GM12878 (cell line): ENCODE results near the gene TRIM46. TPM values are rescaled to one million over a fixed set of nuclear protein-coding genes. Genes with fewer than 3 reads are reported as not detected.

Experiments used
- ATAC-seq: fragments of 200-7000 bp; cut with Tn5 transposase; 3 replicates; pipeline ENCODE4 v1.9.1; 2020; ENCODE audit warnings: mild to moderate bottlenecking, moderate library complexity
- BruUV-seq: library from RNA; stranded (reverse); fragments of 400-500 nt; replicated peaks from 2 replicates; lab custom pipeline; 2021; lab: Mats Ljungman, UMichigan
- CTCF ChIA-PET: fragments of 300-600 bp; sonication (Branson Sonifier 250); formaldehyde crosslinking; extraction: SDS; loops from one replicate; lab custom pipeline; 2021; ENCODE audit warnings: inconsistent platforms; lab: Yijun Ruan, JAX
- POLR2A ChIA-PET: fragments of 350-600 bp; formaldehyde crosslinking; extraction: SDS; loops from one replicate; lab custom pipeline; 2021; ENCODE audit warnings: inconsistent platforms; lab: Charles Lee
- RAD21 ChIA-PET: fragments of 300-600 bp; sonication (Branson Sonifier 250); formaldehyde crosslinking; loops from one replicate; lab custom pipeline; 2023; ENCODE audit warnings: antibody characterized with exemption; ENCODE audit not compliant: unreplicated experiment; lab: Charles Lee
- SMC1A ChIA-PET: fragments of 300-600 bp; sonication (Branson Sonifier 250); formaldehyde crosslinking; loops from one replicate; lab custom pipeline; 2023; ENCODE audit not compliant: unreplicated experiment, uncharacterized antibody; lab: Charles Lee
- DNase-seq: peaks from one replicate; pipeline ENCODE4 v3.0.0-alpha.2; 2011; ENCODE audit warnings: low read depth, low spot score
- FAIRE-seq: peaks from 3 replicates; lab custom pipeline; 2011; peaks lifted over from hg19 to GRCh38; lab: Jason Lieb, UNC
- H2AFZ ChIP-seq: 2 replicates; pipeline ENCODE4 v1.6.0; 2011; ENCODE audit warnings: low read depth, low read length, control low read depth; ENCODE audit not compliant: control insufficient read depth
- H3K27ac ChIP-seq: 2 replicates; pipeline ENCODE4 v1.5.1; 2011; ENCODE audit warnings: control low read depth; ENCODE audit not compliant: control insufficient read depth, insufficient read depth
- H3K27me3 ChIP-seq, 2 experiments: replicated peaks in 1 of 2; 2 replicates each; pipeline versions ENCODE4 v1.6.0 to v1.6.1; 2011; ENCODE audit warnings: low read length in 1 of 2; ENCODE audit not compliant: control insufficient read depth in 2 of 2, insufficient read depth in 2 of 2
- H3K36me3 ChIP-seq, 2 experiments: 2 replicates each; pipeline ENCODE4 v1.5.1; 2011; ENCODE audit warnings: low read length in 1 of 2; ENCODE audit not compliant: control insufficient read depth in 2 of 2, insufficient read depth in 2 of 2
- H3K4me1 ChIP-seq: 2 replicates; pipeline ENCODE4 v1.6.1; 2011; ENCODE audit warnings: mild to moderate bottlenecking, low read length, moderate library complexity, mixed read lengths; ENCODE audit not compliant: control insufficient read depth, insufficient read depth
- H3K4me2 ChIP-seq: 2 replicates; pipeline ENCODE4 v1.6.0; 2011; ENCODE audit warnings: control low read depth; ENCODE audit not compliant: control insufficient read depth, insufficient read depth
- H3K4me3 ChIP-seq: fragments of 200-600 bp; sonication (generic); 2 replicates; pipeline ENCODE4 v1.5.1; 2016
- H3K79me2 ChIP-seq: 2 replicates; pipeline ENCODE4 v1.6.0; 2011; ENCODE audit warnings: low read length; ENCODE audit not compliant: control insufficient read depth, insufficient read depth
- H3K9ac ChIP-seq: 2 replicates; pipeline ENCODE4 v1.8.0; 2011; ENCODE audit warnings: low read length, control low read depth, mixed read lengths; ENCODE audit not compliant: control insufficient read depth, insufficient read depth
- H3K9me3 ChIP-seq: replicated peaks from 3 replicates; pipeline ENCODE4 v1.5.1; 2011; ENCODE audit warnings: mild to moderate bottlenecking, low read length; ENCODE audit not compliant: control insufficient read depth, insufficient read depth
- H4K20me1 ChIP-seq: 2 replicates; pipeline ENCODE4 v1.6.0; 2011; ENCODE audit not compliant: control insufficient read depth, insufficient read depth
- CHD1 ChIP-seq: IDR thresholded peaks from 2 replicates; pipeline ENCODE4 v1.6.1; 2012; ENCODE audit warnings: low read depth, low read length, improper control_type of control experiment
- POLR2AphosphoS2 ChIP-seq: IDR thresholded peaks from 2 replicates; pipeline ENCODE4 v1.6.1; 2011; ENCODE audit warnings: low read depth, mild to moderate bottlenecking, low read length, improper control_type of control experiment, moderate library complexity
- SRF ChIP-seq, 2 experiments: IDR thresholded peaks; 2 replicates each; pipeline ENCODE4 v1.6.1; 2011; ENCODE audit warnings: low read depth in 2 of 2, low read length in 2 of 2, mild to moderate bottlenecking in 1 of 2, moderate library complexity in 1 of 2
- ZNF687 ChIP-seq: fragments of 450-650 bp; IDR thresholded peaks from 2 replicates; pipeline ENCODE4 v1.6.1; 2017; ENCODE audit warnings: mild to moderate bottlenecking, moderate library complexity
- WGBS: methylation state at CpG from one replicate; pipeline ENCODE4 v1.1.6; 2016; ENCODE audit warnings: low lambda C conversion rate; ENCODE audit not compliant: insufficient replicate concordance, insufficient coverage; ENCODE audit errors: missing lambda C conversion rate; 5-methylcytosine and 5-hydroxymethylcytosine counted together
- in situ Hi-C: fragments of 300-500 bp; cut with MboI; formaldehyde crosslinking; loops from 9 replicates; pipeline ENCODE4 v1.14.3; 2018; ENCODE audit warnings: mixed read lengths
- intact Hi-C: fragments of 100-400 bp; cut with micrococcal nuclease; formaldehyde crosslinking; loops from one replicate; pipeline ENCODE4 v1.14.2; 2022; ENCODE audit not compliant: unreplicated experiment
- polyA plus RNA-seq, 11 experiments: library from polyadenylated mRNA; depleted of rRNA in 4 of 11; unstranded in 6 of 11; stranded (reverse) in 5 of 11; fragments of >200 nt; fragmentation: Nextera tagmentation in 4 of 11; fragmentation: Illumina TruSeq in 1 of 11; extraction: Ambion mirVana in 4 of 11; extraction: Trizol in 1 of 11; gene quantifications; 1 replicate in 1 of 11; 2 replicates in 10 of 11; pipeline versions ENCODE4 v1.2.1 to v1.2.3, GENCODE V29; 2011 to 2016; ENCODE audit warnings: inconsistent platforms in 2 of 11, missing spikeins in 2 of 11, low read depth in 1 of 11
- total RNA-seq, 4 experiments: library from RNA; depleted of rRNA in 3 of 4; stranded (reverse); fragments of >200 nt in 3 of 4; fragmentation: Illumina TruSeq in 1 of 4; extraction: Trizol in 1 of 4; gene quantifications; 2 replicates each; pipeline versions ENCODE4 v1.2.1 to v1.2.3, GENCODE V29; 2013 to 2021

TRIM46 gene
- total and polyA plus RNA-seq, 10 of the 15 experiments (the other 5 are each of a cell fraction or from before 2014, with no cell fraction given): 0.08 to 3.1 (median 0.97) TPM

GRCh38 chr1:155135415-155136028 lies 38.1 kb upstream of the TRIM46 start, which contains the start of gene SLC50A1 (continued):
- peak; percentile 75 for TF ChIP-seq ZNF687

- H3K27ac ChIP-seq: peak overlapping the region; percentile 97
- ChIA-PET SMC1A (interaction anchor here (0.6 to 1.4 kb wide), 6 partner anchors 9 to 329 kb away, joined by 3 to 6 read pairs (median 4); partner anchors contain the start of gene KRTCAP2), CTCF (interaction anchor here (1.0 to 6.0 kb wide), 5 partner anchors 8 to 36 kb away, joined by 3 to 37 read pairs (median 4); partner anchors contain the start of genes KRTCAP2 and TRIM46), RAD21 (interaction anchor here (0.6 to 2.6 kb wide), 5 partner anchors 20 to 45 kb away, joined by 3 to 9 read pairs (median 6); partner anchors contain the start of gene KRTCAP2), POLR2A (interaction anchor here (0.6 to 2.9 kb wide), 12 partner anchors 10 to 199 kb away, joined by 3 to 18 read pairs (median 4); partner anchors contain the start of gene KRTCAP2)
- no peaks in the 10 kb centered on the region for H4K20me1 ChIP-seq
- WGBS: 2% methylated on average over 6 of the region's 6 CpGs
- DNase-seq (no peak), FAIRE-seq (no peak), ATAC-seq (peak; percentile 4)
- H3K4me2 ChIP-seq: peak overlapping the region; percentile 100
- TF ChIP-seq POLR2AphosphoS2: 0 out of 2 replicates have a peak, but pooled peaks have one; percentile 43
- no peak for TF ChIP-seq CHD1
- no peak for TF ChIP-seq SRF (IDR thresholded peaks at IDR 0.05; ENCODE audit: low read depth in 2 of 2, low read length in 2 of 2)
- H3K9me3 ChIP-seq: no peaks in the 10 kb centered on the region
- BruUV-seq: no TSS peak
- peaks cover 13% of the 10 kb centered on the region for H3K4me1 ChIP-seq
- H3K36me3 ChIP-seq: peaks cover 0 to 3% of the 10 kb centered on the region in 2 experiments; a peak in 2 of 4 replicates
- H3K79me2 ChIP-seq: peaks cover 30% of the 10 kb centered on the region
- H3K9ac ChIP-seq: peak overlapping the region; percentile 97
- intact Hi-C loops (loop anchor here (5.0 kb wide), 1 partner anchor 36 kb away; the partner anchor contains the start of genes KRTCAP2 and TRIM46), in situ Hi-C loops (no loop called here)
- peak overlapping the region; percentile 29 for H2AFZ ChIP-seq
- H3K4me3 ChIP-seq: peak overlapping the region; percentile 90
- H3K27me3 ChIP-seq: no peaks in the 10 kb centered on the region
Measured at GRCh38 chr1:155136748-155137147, 36.9 kb upstream of the TRIM46 start.
